Left cardiac atrium (tissue), 4 donors: Measurements from ENCODE around the gene CLTCL1. TPM values are rescaled to one million over a fixed set of nuclear protein-coding genes. Genes with fewer than 3 reads are reported as not detected.

Source experiments
- ATAC-seq, 2 donors: fragments of 200-7000 bp; cut with Tn5 transposase; one replicate each; pipeline ENCODE4 v1.9.1; 2020; ENCODE audit warnings: mild to moderate bottlenecking in 2 of 2, moderate library complexity in 2 of 2
- DNase-seq: peaks from one replicate; pipeline ENCODE4 v3.0.0-alpha.2; 2020
- intact Hi-C, 2 donors: fragments of 100-400 bp; cut with DNase I; formaldehyde crosslinking; loops; one replicate each; pipeline versions ENCODE4 v1.14.1 to v1.15.1; 2022 to 2023
- total RNA-seq, 2 donors: library from RNA; stranded (reverse); fragmentation: NEBNext Ultra II Directional; extraction: Animal tissue kit (Norgen Biotek cat#: 25700); gene quantifications; one replicate each; pipeline ENCODE4 v1.2.1, GENCODE V29; 2021
- donor health status: DM: no; HTN: yes; CAD: no.
- donor health status: DM: no; HTN: yes; CAD: no; lungs with severe emphysema.
- donor health status: DM: yes; HTN: yes; CAD: no.
- donor health status: Dilated cardiomyopathy.

CLTCL1 gene
- total RNA-seq, 2 donors from 2014 or later = 16.0 to 20.5 TPM

GRCh38 chr22:19147195-19147780, 144.2 kb downstream of the CLTCL1 start:
- no peak for DNase-seq
- intact Hi-C loops = loop anchor here in 1 of 2 donors (10.0 kb wide), 1 partner anchor 488 kb away; no protein-coding TSS in a partner anchor
- ATAC-seq = no peak

- ATAC-seq (no peak), DNase-seq (no peak)
- intact Hi-C loops = loop anchor here in 1 of 2 donors (10.0 kb wide), 1 partner anchor 488 kb away; no protein-coding TSS in a partner anchor
These were observed 145.1 kb downstream of the CLTCL1 start for GRCh38 chr22:19146215-19146968.

- no peak for DNase-seq
- ATAC-seq = no peak
- intact Hi-C loops = loop anchor here in 1 of 2 donors (10.0 kb wide), 1 partner anchor 491 kb away; no protein-coding TSS in a partner anchor
These were observed 147.5 kb downstream of the CLTCL1 start for GRCh38 chr22:19143967-19144400.

GRCh38 chr22:19143212-19143611, 148.3 kb downstream of the CLTCL1 start:
- intact Hi-C loops = loop anchor here in 1 of 2 donors (10.0 kb wide), 1 partner anchor 492 kb away; no protein-coding TSS in a partner anchor
- ATAC-seq (no peak), DNase-seq (no peak)

- intact Hi-C loops = loop anchor here in 1 of 2 donors (10.0 kb wide), 1 partner anchor 492 kb away; no protein-coding TSS in a partner anchor
- no peak for DNase-seq
- no peak for ATAC-seq
These were observed 149.1 kb downstream of the CLTCL1 start for GRCh38 chr22:19142394-19142793.

- no peak for DNase-seq
- intact Hi-C loops = loop anchor here (10.0 kb wide), 2 partner anchors 485 to 495 kb away; no protein-coding TSS in a partner anchor
- ATAC-seq = no peak
These were observed 151.5 kb downstream of the CLTCL1 start for GRCh38 chr22:19139974-19140373.

- intact Hi-C loops = loop anchor here in 1 of 2 donors (10.0 kb wide), 1 partner anchor 486 kb away; no protein-coding TSS in a partner anchor
- no peak for ATAC-seq
- DNase-seq = no peak
These were observed 152.5 kb downstream of the CLTCL1 start for GRCh38 chr22:19139001-19139356.

- ATAC-seq (no peak), DNase-seq (no peak)
- intact Hi-C loops = loop anchor here in 1 of 2 donors (10.0 kb wide), 1 partner anchor 486 kb away; no protein-coding TSS in a partner anchor
These were observed 153.1 kb downstream of the CLTCL1 start for GRCh38 chr22:19138217-19139000.

- ATAC-seq (no peak), DNase-seq (no peak)
- intact Hi-C loops = loop anchor here in 1 of 2 donors (10.0 kb wide), 1 partner anchor 487 kb away; no protein-coding TSS in a partner anchor
These were observed 153.9 kb downstream of the CLTCL1 start for GRCh38 chr22:19137384-19138216.

- intact Hi-C loops = loop anchor here in 1 of 2 donors (10.0 kb wide), 1 partner anchor 488 kb away; no protein-coding TSS in a partner anchor
- no peak for DNase-seq
- ATAC-seq = no peak
These were observed 154.6 kb downstream of the CLTCL1 start for GRCh38 chr22:19136915-19137314.

GRCh38 chr22:19134874-19135273, 156.6 kb downstream of the CLTCL1 start:
- no peak for DNase-seq
- ATAC-seq = no peak
- intact Hi-C loops = loop anchor here in 1 of 2 donors (10.0 kb wide), 1 partner anchor 490 kb away; no protein-coding TSS in a partner anchor

- intact Hi-C loops = loop anchor here in 1 of 2 donors (10.0 kb wide), 1 partner anchor 490 kb away; no protein-coding TSS in a partner anchor
- ATAC-seq (no peak), DNase-seq (no peak)
These were observed 157.2 kb downstream of the CLTCL1 start for GRCh38 chr22:19134176-19134831.

GRCh38 chr22:19133561-19133960, 158.0 kb downstream of the CLTCL1 start:
- ATAC-seq = no peak
- no peak for DNase-seq
- intact Hi-C loops = loop anchor here in 1 of 2 donors (10.0 kb wide), 1 partner anchor 491 kb away; no protein-coding TSS in a partner anchor

- ATAC-seq = no peak
- intact Hi-C loops = loop anchor here in 1 of 2 donors (10.0 kb wide), 1 partner anchor 492 kb away; no protein-coding TSS in a partner anchor
- DNase-seq = no peak
These were observed 158.7 kb downstream of the CLTCL1 start for GRCh38 chr22:19132693-19133400.

- DNase-seq (no peak), ATAC-seq (no peak)
- intact Hi-C loops = loop anchor here in 1 of 2 donors (10.0 kb wide), 1 partner anchor 493 kb away; no protein-coding TSS in a partner anchor
These were observed 159.4 kb downstream of the CLTCL1 start for GRCh38 chr22:19132153-19132552.

- no peak for DNase-seq
- ATAC-seq = no peak
- intact Hi-C loops = loop anchor here in 1 of 2 donors (10.0 kb wide), 1 partner anchor 493 kb away; no protein-coding TSS in a partner anchor
These were observed 159.9 kb downstream of the CLTCL1 start for GRCh38 chr22:19131685-19132015.
